HUDEP-2 (cell line): Measurements from ENCODE around the gene CD2.

Source experiments
- DNase-seq, 76 experiments: peaks; one replicate each; lab custom pipeline; 2025; ENCODE audit not compliant: unreplicated experiment in 76 of 76; lab: John Stamatoyannopoulos, UW

CD2 gene

GRCh38 chr1:116726872-116727820 is 27.1 kb upstream of the CD2 start:
- DNase-seq = no peak

DNA sequence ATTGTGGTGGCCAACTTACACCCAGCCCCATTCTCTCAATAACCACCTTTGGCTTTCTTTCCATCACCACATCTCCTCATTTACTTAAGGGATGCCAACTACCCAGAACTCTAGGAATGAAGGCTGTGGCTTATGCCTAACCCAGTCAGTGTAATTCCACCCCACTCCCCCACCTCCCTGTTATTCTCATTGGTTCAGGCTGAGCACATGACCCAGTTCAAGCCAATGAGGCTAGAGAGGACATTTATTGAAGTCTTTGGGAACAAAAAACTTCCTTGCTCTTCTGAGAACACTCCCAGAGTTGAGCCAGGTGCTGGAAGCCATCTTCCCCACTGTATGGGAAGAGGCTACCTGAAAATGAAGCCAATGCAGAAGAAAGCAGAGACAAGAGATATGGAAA is 22.8 kb upstream of the CD2 start:
- no peak for DNase-seq

GRCh38 chr1:116732726-116733125 is 21.5 kb upstream of the CD2 start:
- no peak for DNase-seq

DNA sequence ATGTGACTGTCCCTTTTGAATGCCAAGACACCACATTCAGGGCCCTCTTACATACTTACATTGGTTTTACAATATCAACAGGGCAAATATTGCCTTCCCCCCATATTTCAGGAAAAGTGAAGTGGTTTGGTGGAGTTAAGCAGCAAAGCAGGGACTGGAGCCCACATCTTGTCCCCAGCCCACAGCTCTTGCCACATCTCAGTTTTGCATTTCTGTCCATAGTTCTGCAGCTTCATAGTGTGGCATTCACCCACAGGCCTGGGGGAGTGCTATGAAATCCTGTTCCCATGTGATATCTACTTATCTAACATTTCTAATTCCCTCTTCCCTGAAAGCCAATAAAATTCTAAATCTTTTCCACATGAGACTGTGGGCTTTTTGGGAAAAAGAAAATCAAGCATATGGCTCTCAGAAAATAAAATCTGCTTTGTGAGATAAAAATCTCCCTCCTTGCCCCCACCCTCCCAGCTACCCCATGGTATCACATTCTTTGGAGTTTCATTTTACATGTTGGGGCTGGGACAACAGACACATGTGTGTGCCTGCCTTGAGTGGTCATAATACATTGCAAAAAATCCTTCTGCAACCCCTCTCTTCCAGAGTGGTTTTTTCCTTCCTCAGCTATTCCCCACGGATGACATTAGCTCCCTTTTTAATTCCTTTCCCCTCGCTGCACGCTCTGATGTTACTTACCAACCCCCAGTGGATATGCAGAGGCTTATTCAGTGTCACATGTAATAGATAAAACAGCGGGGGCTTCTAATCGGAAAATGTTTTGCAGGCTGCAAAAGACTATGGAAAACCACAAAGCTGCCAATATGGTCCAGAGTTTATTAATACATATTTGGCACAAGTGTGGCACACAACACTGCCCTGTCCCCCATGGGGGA is 20.5 kb upstream of the CD2 start:
- no peak for DNase-seq

DNA sequence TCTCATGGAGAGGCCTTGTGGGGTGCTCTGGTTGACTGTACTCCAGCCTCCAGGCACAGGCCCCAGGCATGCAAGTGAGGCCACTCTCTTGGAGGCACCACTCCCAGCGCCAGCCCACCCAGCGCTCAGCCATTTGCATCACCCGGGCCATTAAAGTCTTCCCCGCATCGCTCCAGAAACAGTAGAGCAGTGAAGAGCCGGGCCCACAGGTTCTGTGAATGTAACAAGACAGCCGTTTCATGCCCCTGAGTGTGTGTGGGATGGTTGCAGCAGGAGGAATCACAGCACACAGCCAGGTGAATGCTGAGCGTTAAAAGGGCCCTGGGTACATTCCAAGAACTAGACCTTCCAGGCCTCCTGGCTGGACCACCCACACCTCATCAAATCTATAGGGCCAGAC is 19.0 kb upstream of the CD2 start:
- no peak for DNase-seq

- DNase-seq = peak in 22 of 76 experiments; percentile 2 to 47 (median 16)
Measured at GRCh38 chr1:116737020-116737854, 17.0 kb upstream of the CD2 start.

GRCh38 chr1:116737855-116738321 is 16.3 kb upstream of the CD2 start:
- DNase-seq = no peak

GRCh38 chr1:116738673-116739370 is 15.4 kb upstream of the CD2 start:
- DNase-seq = no peak

- no peak for DNase-seq
Measured at GRCh38 chr1:116739371-116740012, 14.7 kb upstream of the CD2 start.

DNA sequence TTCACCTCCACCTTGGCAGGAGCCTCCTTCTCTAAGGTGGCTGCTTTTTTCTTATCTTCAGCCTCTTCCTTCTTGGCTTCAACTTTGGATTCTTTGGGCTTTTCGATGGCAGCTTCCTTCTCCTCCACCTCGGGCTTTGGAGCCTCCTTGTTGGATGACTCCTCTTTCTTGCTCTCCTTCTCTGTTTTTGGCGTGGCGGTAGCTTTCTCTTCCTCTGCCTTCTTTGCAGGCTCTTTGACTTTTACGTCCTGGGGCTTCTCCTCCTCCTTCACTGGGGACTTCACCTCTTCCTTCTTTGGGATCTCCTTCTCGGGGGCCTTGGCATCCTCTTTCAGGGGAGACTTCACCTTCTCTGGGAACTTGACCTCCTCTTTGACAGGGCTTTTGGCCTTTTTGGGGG is 13.9 kb upstream of the CD2 start:
- no peak for DNase-seq

DNA sequence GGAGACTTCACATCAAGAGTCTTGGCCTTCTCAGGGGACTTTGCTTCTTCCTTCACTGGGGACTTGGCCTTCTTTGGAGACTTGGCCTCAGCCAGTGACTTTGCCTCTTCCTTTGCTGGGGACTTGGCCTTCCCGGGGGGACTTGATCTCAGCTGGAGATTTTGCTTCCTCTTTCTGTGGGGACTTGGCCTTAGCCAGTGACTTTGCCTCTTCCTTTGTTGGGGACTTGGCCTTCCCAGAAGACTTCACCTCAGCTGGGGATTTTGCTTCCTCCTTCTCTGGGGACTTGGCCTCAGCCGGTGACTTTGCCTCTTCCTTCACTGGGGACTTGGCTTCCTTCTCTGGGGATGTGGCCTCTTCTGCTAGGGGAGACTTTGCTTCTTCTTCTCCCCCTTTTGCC is 13.5 kb upstream of the CD2 start:
- DNase-seq = no peak

GRCh38 chr1:116741836-116742565 is 12.2 kb upstream of the CD2 start:
- no peak for DNase-seq

DNA sequence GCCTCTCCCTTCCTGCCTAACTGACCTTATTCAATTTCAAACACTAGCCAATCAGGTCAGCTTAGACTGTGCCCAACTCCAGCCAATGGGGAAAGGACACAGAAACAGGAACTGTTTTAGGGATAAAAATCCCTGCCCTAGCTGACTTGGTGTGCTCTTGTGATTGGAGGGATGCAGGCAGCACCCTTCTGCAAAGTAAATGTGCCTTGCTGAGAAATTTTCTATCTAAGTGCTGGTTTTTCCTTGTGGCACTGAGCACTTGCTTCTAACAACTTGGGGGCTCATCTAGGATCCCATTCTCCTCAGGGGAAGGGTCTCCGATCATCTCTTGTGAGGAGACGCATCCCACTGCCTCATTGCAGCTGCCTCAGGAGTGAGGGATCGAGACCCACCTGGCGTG is 10.7 kb upstream of the CD2 start:
- DNase-seq = no peak

GRCh38 chr1:116748272-116748671 is 6.0 kb upstream of the CD2 start:
- no peak for DNase-seq

GRCh38 chr1:116751146-116751545 is 3.1 kb upstream of the CD2 start:
- no peak for DNase-seq

DNA sequence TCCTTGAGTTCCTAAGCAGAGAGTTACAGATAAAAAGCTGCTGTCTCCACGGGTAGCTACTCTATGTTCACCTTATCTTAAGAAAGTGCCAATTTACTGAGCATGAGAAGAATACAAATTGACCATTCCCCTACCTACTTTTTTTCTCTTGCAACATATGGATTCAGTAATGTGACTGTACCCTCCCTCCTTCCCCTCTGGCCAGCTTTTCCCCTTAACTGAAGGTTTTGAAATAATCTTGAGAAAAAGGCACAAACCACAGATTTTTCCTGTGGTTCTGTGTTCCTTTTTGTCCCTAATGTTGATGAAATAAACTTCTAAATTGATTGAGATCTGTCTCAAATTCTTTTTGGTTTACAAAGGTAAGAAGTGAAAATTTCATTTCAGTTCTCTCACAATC is 2.6 kb upstream of the CD2 start:
- DNase-seq = no peak

- DNase-seq = no peak
Measured at GRCh38 chr1:116753312-116753711, 918 bp upstream of the CD2 start.

DNA sequence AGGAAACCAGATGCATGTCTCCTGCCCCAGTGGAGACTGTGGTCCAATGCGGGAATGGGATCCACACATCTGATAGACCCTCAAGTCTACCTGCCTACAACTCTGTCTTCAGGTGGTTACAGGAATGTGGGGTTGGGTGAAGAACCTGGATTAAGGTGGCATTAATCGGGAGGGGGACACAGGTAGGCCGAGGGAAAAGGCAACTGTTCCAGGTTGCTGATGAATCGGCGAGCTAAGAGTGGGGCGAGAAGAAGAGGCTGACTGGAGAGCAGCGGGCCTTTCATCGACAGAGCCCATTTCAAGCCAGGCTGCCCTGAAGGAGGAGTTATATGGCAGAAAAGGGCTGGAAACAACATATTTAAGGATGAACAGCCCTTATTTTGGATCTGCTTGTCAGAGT is 836 bp downstream of the CD2 start:
- DNase-seq = no peak

DNA sequence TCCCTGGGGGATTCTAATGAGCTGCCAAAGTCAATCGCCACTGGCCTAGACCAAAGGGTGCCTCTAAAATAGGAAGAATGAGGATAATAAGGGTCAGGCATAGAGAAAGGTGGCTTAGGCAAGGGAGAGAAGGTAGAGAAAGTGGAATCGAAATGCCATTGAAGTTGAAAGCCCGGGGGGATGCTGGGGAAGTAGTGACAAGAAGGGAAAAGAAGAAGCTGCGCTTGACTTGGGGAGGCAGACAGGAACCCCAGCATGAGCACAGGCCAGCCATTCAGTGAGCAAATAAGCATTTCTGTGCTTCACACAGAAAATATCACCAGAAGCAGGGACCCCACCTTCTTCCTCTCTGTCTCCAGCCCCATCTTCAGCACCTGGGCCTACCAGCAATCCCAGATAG is 1.5 kb downstream of the CD2 start:
- no peak for DNase-seq
